Memory B cell (primary cell): Measurements from ENCODE around the gene PDCD11.

Experiments used
- ATAC-seq: fragments of 150-1000 bp; cut with Tn5 transposase; 2 replicates; pipeline ENCODE4 v1.10.0; 2021; ENCODE audit warnings: low read depth, mild to moderate bottlenecking, moderate library complexity
- DNase-seq, 2 donors: peaks; one replicate each; pipeline ENCODE4 v3.0.0; 2022; ENCODE audit warnings: low spot score in 2 of 2
- H3K27ac Mint-ChIP-seq: one replicate; pipeline ENCODE4 v1.8.0; 2022; ENCODE audit warnings: mild to moderate bottlenecking, moderate library complexity, mixed read lengths
- H3K27me3 Mint-ChIP-seq: one replicate; pipeline ENCODE4 v1.8.0; 2022; ENCODE audit warnings: mixed read lengths
- H3K36me3 Mint-ChIP-seq: one replicate; pipeline ENCODE4 v1.8.0; 2022; ENCODE audit warnings: mild to moderate bottlenecking, mixed read lengths
- H3K4me1 Mint-ChIP-seq: one replicate; pipeline ENCODE4 v1.8.0; 2022; ENCODE audit warnings: mixed read lengths
- H3K4me3 Mint-ChIP-seq: one replicate; pipeline ENCODE4 v1.8.0; 2022; ENCODE audit warnings: mild to moderate bottlenecking, moderate library complexity, mixed read lengths
- H3K9me3 Mint-ChIP-seq: one replicate; pipeline ENCODE4 v1.8.0; 2022; ENCODE audit warnings: mixed read lengths

Gene PDCD11

DNA sequence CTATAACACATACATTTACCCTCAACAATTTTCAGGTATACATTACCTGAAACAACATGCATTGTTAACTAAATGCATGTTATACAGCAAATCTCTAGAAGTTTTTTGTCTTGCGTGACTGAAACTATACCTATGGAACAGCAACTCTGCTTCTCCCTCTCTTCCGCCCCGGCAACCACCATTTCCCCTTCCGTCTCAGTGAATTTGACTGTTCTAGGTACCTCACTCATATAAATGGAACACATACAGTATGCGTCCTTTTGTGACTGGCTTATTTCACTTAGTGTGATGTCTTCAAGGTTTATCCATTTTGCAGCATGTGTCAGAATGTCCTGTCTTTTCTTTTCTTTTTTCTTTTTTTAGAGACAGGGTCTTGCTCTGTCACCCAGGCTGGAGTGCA is 33.2 kb downstream of the PDCD11 start:
- H3K9me3 Mint-ChIP-seq: no peaks in the 10 kb centered on the region
- no peak for ATAC-seq
- no peak for DNase-seq
- peaks cover 3% of the 10 kb centered on the region for H3K4me1 Mint-ChIP-seq
- no peak overlapping the region for H3K4me3 Mint-ChIP-seq
- peaks cover 26% of the 10 kb centered on the region for H3K36me3 Mint-ChIP-seq
- H3K27ac Mint-ChIP-seq: no peak overlapping the region
- no peaks in the 10 kb centered on the region for H3K27me3 Mint-ChIP-seq

DNA sequence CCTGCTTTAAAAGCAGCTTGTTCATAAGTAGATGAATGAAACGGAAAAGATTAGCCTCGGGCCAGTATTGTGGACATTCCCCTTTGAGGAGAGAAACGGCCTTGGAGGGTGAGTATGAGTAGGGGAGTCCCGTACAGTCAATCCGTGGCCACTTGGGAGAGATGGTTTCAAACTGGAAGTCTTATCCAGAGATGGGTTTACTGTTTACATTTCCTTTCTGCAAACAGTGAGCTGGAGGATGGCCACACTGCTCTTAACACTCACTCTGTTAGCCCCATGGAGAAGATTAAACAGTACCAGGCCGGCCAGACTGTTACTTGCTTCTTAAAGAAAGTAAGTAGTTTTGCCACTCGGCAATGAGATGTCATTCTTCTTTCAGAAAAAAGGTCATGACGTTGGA is 35.5 kb downstream of the PDCD11 start:
- Mint-ChIP-seq H3K36me3 (peaks cover 23% of the 10 kb centered on the region), H3K27ac (peak overlapping the region; percentile 15), H3K4me3 (no peak overlapping the region), H3K27me3 (no peaks in the 10 kb centered on the region), H3K9me3 (no peaks in the 10 kb centered on the region), H3K4me1 (peaks cover 3% of the 10 kb centered on the region)
- ATAC-seq: no peak
- DNase-seq: no peak

GRCh38 chr10:103433858-103434257 is 37.4 kb downstream of the PDCD11 start:
- Mint-ChIP-seq H3K27ac (no peak overlapping the region), H3K36me3 (peaks cover 33% of the 10 kb centered on the region), H3K4me1 (peaks cover 5% of the 10 kb centered on the region), H3K4me3 (no peak overlapping the region), H3K9me3 (no peaks in the 10 kb centered on the region), H3K27me3 (no peaks in the 10 kb centered on the region)
- ATAC-seq (no peak), DNase-seq (no peak)

DNA sequence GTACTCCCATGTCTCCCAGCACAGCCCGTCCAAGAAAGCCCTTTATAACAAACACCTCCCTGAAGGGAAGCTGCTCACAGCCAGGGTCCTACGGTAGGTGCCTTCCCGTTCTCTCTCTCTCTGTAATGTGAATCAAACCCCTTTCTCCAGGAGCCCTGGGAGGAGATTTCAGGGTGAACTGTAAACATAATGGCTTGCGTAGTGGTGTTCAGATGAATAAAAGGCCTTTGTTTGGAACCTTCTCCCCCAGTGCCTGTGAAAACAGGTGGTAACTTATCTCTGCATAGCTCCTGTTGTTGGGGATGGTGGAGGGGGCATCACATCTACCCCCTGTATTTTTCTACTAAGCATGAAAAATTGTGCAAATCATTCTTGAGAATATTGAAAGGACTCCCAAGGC is 43.4 kb downstream of the PDCD11 start:
- DNase-seq (no peak), ATAC-seq (no peak)
- Mint-ChIP-seq H3K9me3 (no peaks in the 10 kb centered on the region), H3K4me3 (no peak overlapping the region), H3K27ac (peak overlapping the region; percentile 19), H3K4me1 (peaks cover 2% of the 10 kb centered on the region), H3K27me3 (no peaks in the 10 kb centered on the region), H3K36me3 (peaks cover 37% of the 10 kb centered on the region)

GRCh38 chr10:103440416-103440815 is 44.0 kb downstream of the PDCD11 start:
- Mint-ChIP-seq H3K4me1 (peaks cover 4% of the 10 kb centered on the region), H3K9me3 (no peaks in the 10 kb centered on the region), H3K4me3 (no peak overlapping the region), H3K27ac (no peak overlapping the region), H3K27me3 (no peaks in the 10 kb centered on the region), H3K36me3 (peaks cover 40% of the 10 kb centered on the region)
- ATAC-seq (no peak), DNase-seq (no peak)

DNA sequence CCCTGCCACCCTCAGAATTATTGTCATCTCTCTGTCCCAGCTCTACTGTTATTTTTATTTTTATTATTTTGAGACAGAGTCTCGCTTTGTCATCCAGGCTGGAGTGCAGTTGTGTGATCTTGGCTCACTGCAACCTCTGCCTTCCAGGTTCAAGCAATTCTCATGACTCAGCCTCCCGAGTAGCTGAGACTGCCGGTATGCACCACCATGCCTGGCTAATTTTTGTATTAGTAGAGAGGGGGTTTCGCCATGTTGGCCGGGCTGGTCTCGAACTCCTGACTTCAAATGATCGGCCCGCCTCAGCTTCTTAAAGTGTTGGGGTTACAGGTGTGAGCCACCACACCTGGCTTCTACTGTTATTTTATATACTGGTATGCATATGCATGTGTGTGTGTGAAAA is 44.8 kb downstream of the PDCD11 start:
- no peak overlapping the region for H3K4me3 Mint-ChIP-seq
- no peak overlapping the region for H3K27ac Mint-ChIP-seq
- peaks cover 41% of the 10 kb centered on the region for H3K36me3 Mint-ChIP-seq
- H3K4me1 Mint-ChIP-seq: peaks cover 4% of the 10 kb centered on the region
- DNase-seq (no peak), ATAC-seq (no peak)
- no peaks in the 10 kb centered on the region for H3K27me3 Mint-ChIP-seq
- H3K9me3 Mint-ChIP-seq: no peaks in the 10 kb centered on the region

- Mint-ChIP-seq H3K27me3 (no peaks in the 10 kb centered on the region), H3K9me3 (no peaks in the 10 kb centered on the region), H3K4me1 (peaks cover 4% of the 10 kb centered on the region), H3K27ac (no peak overlapping the region), H3K4me3 (no peak overlapping the region), H3K36me3 (peaks cover 39% of the 10 kb centered on the region)
- DNase-seq (no peak), ATAC-seq (no peak)
These were observed 45.2 kb downstream of the PDCD11 start for GRCh38 chr10:103441611-103442010.

DNA sequence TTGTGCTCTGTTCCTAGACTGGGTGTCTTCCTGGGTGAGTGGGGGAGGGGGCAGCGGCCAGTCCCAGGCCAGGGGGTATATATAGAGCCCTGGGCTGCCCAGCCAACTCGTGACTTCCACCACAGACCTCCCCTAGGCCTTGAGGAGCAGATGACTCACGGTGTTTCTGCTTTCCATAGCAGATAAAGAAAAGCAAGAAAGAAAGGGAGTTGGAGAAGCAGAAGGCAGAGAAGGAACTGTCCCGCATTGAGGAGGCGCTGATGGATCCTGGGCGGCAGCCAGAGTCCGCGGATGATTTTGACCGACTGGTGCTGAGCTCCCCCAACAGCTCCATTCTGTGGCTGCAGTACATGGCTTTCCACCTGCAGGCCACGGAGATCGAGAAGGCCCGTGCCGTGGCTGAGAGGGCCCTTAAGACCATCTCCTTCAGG is 45.6 kb downstream of the PDCD11 start:
- Mint-ChIP-seq H3K4me1 (peaks cover 5% of the 10 kb centered on the region), H3K36me3 (peaks cover 38% of the 10 kb centered on the region), H3K4me3 (no peak overlapping the region), H3K27ac (no peak overlapping the region), H3K27me3 (no peaks in the 10 kb centered on the region), H3K9me3 (no peaks in the 10 kb centered on the region)
- DNase-seq (no peak), ATAC-seq (no peak)

GRCh38 chr10:103443475-103444185 is 47.2 kb downstream of the PDCD11 start:
- peak overlapping the region; percentile 74 for H3K27ac Mint-ChIP-seq
- H3K4me3 Mint-ChIP-seq: no peak overlapping the region
- DNase-seq (no peak), ATAC-seq (no peak)
- peaks cover 32% of the 10 kb centered on the region for H3K36me3 Mint-ChIP-seq
- peaks cover 9% of the 10 kb centered on the region for H3K4me1 Mint-ChIP-seq
- H3K9me3 Mint-ChIP-seq: no peaks in the 10 kb centered on the region
- H3K27me3 Mint-ChIP-seq: no peaks in the 10 kb centered on the region

DNA sequence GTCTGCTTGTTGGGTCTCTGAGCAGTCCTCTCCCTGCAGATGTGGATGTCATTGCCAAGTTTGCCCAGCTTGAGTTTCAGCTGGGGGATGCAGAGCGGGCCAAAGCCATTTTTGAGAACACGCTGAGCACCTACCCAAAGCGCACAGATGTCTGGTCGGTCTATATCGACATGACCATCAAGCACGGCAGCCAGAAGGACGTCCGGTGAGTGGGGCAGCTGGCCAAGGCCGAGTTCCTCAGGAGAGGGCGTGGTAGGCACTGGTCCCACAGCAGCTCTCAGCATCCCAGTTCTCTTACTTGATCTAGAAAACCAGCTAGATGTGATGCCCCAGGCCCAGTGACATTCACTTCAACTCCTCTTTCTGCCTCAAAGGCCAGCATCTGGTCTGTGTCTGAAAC is 48.1 kb downstream of the PDCD11 start:
- peaks cover 34% of the 10 kb centered on the region for H3K36me3 Mint-ChIP-seq
- H3K9me3 Mint-ChIP-seq: no peaks in the 10 kb centered on the region
- no peak for ATAC-seq
- H3K4me3 Mint-ChIP-seq: no peak overlapping the region
- DNase-seq: no peak
- peak overlapping the region; percentile 62 for H3K27ac Mint-ChIP-seq
- peaks cover 16% of the 10 kb centered on the region for H3K4me1 Mint-ChIP-seq
- no peaks in the 10 kb centered on the region for H3K27me3 Mint-ChIP-seq

DNA sequence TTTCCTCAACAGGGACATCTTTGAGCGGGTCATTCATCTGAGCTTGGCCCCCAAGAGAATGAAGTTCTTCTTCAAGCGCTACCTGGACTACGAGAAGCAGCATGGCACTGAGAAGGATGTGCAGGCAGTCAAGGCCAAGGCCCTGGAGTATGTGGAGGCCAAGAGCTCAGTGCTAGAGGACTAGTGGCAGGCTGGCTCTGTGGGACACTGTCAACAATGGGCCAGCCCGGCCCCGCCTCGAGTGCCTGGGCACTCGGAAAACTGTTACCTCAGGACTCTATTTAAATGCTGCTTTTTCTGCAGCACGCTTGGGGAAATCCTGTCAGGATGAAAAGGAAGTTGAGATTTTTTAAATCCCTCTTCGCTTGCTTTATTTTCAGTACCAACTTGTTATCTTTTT is 48.9 kb downstream of the PDCD11 start:
- Mint-ChIP-seq H3K4me1 (peaks cover 24% of the 10 kb centered on the region), H3K36me3 (peaks cover 32% of the 10 kb centered on the region)

DNA sequence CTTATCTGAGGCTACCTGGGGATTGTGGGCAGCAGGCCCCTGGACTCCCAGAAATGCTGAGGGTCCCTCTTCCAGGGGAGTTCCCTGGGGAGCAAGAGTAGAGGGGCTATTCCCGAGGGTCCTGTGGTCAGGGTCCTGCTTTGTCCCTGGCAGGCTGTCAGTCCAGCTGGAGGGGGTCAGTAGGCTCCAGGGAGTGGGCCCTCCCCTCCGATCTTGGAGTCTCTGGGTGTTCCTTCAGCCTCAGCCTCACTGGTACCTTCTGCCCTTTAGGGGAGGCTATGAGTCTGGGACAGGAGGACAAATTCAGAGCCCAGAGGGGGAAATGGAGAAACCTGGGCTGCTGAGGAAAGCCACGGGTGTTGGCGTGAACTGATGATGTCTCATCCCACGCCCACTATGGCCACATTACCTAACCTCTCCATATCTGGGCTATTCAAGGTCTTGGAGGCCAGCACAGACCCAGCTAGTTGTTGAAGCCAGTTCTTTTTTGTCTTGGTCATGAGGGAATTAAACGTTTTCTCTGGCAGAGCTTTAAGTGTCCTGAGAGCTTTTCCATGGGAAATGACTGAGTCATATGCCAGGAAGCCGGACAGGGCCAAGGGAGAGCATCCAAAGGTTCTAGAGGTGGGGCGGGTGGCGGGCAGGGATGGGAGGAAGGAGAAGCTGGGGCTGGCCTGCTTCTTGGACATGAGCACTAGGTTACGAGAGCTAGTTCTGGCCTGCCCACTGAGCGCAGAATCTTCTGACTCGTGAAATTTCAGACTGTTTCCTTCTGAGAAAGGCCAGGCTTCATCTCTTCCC is 49.5 kb downstream of the PDCD11 start:
- no peak overlapping the region for H3K27ac Mint-ChIP-seq
- H3K36me3 Mint-ChIP-seq: peaks cover 30% of the 10 kb centered on the region
- peaks cover 30% of the 10 kb centered on the region for H3K4me1 Mint-ChIP-seq
- DNase-seq: no peak
- no peak for ATAC-seq
- H3K27me3 Mint-ChIP-seq: no peaks in the 10 kb centered on the region
- H3K9me3 Mint-ChIP-seq: no peaks in the 10 kb centered on the region
- no peak overlapping the region for H3K4me3 Mint-ChIP-seq

More for the DNA sequence above, 48.9 kb downstream of the PDCD11 start:
- H3K4me3 Mint-ChIP-seq: no peak overlapping the region
- H3K27me3 Mint-ChIP-seq: no peaks in the 10 kb centered on the region
- DNase-seq (no peak), ATAC-seq (no peak)
- no peaks in the 10 kb centered on the region for H3K9me3 Mint-ChIP-seq
- H3K27ac Mint-ChIP-seq: peak overlapping the region; percentile 62

DNA sequence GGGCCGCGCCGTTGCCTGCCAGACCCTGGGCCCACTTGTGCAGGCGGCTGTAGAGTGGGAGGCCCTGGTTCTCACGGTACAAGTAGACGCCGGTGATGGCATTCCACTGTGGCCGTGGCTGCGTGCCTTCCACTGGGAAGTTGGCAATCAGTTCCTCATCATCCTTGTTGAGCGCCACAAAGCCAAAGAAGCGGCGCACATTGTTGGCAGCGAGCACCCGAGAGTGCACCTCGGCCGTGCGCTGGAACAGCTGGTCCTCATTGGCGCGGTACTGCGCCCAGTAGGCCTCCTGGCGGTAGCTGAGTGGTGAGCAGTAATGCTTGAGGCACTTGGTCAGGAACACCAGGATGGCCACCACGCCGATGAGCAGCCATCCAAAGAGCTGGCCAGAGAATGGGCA is 50.8 kb downstream of the PDCD11 start:
- Mint-ChIP-seq H3K9me3 (no peaks in the 10 kb centered on the region), H3K4me1 (peaks cover 34% of the 10 kb centered on the region), H3K27ac (no peak overlapping the region)

GRCh38 chr10:103448746-103449145 is 52.3 kb downstream of the PDCD11 start:
- Mint-ChIP-seq H3K4me3 (no peak overlapping the region), H3K36me3 (peaks cover 21% of the 10 kb centered on the region), H3K4me1 (peaks cover 36% of the 10 kb centered on the region), H3K27me3 (no peaks in the 10 kb centered on the region), H3K27ac (peak overlapping the region; percentile 74), H3K9me3 (no peaks in the 10 kb centered on the region)
- DNase-seq (no peak), ATAC-seq (no peak)

More for the DNA sequence above, 50.8 kb downstream of the PDCD11 start:
- H3K36me3 Mint-ChIP-seq: peaks cover 26% of the 10 kb centered on the region
- no peak overlapping the region for H3K4me3 Mint-ChIP-seq
- no peak for ATAC-seq
- H3K27me3 Mint-ChIP-seq: no peaks in the 10 kb centered on the region
- DNase-seq: no peak
